ENCODE results near the gene HSF2BP.
"Not testable (repeated sequence)": the region's sequence is repeated elsewhere in the genome, so short reads cannot be mapped to it uniquely, and the experiment has no call there.

HSF2BP gene

GRCh38 chr21:43522495-43523131 is 136.7 kb downstream of the HSF2BP start:
- H3K79me2 ChIP-seq (ENCODE audit: control insufficient read depth, insufficient read depth, low read length, poor library complexity); H2BK5ac ChIP-seq (ENCODE audit: low read depth, low read length, poor library complexity); H3K4me3 ChIP-seq (ENCODE audit: low read depth, low read length); H4K8ac ChIP-seq (ENCODE audit: low read depth, low read length); H3K9me3 ChIP-seq (ENCODE audit: insufficient read depth, low read depth, low read length); H3K9ac ChIP-seq (ENCODE audit: low read length); H3K4me2 ChIP-seq (ENCODE audit: low read length); H2AFZ ChIP-seq (ENCODE audit: insufficient read depth, low read length, poor library complexity); H3K18ac ChIP-seq (ENCODE audit: low read length); H3K36me3 ChIP-seq (ENCODE audit: control insufficient read depth in 1 of 2, insufficient read depth in 2 of 2, low read length in 2 of 2); H4K12ac ChIP-seq (ENCODE audit: low read depth, low read length); H3K27ac ChIP-seq (ENCODE audit: low read depth, low read length); H2BK120ac ChIP-seq (ENCODE audit: insufficient read depth, low read length, poor library complexity); H4K91ac ChIP-seq (ENCODE audit: low read depth, low read length); H2AK5ac ChIP-seq (ENCODE audit: low read length); H2BK12ac ChIP-seq (ENCODE audit: low read length); H3K27me3 ChIP-seq (ENCODE audit: insufficient read depth, low read length); H3K4ac ChIP-seq (ENCODE audit: low read depth, low read length); H3K4me1 ChIP-seq (ENCODE audit: control insufficient read depth in 1 of 2, insufficient read depth in 2 of 2, low read length in 2 of 2); H3K14ac ChIP-seq (ENCODE audit: low read length); DNase-seq; H3K23ac ChIP-seq (ENCODE audit: low read length); H3K79me1 ChIP-seq (ENCODE audit: low read length): not testable (repeated sequence)
- WGBS (ENCODE audit: extremely low coverage, insufficient coverage, insufficient read length), result no CpG with 5 or more reads among the region's 8 CpGs

DNA sequence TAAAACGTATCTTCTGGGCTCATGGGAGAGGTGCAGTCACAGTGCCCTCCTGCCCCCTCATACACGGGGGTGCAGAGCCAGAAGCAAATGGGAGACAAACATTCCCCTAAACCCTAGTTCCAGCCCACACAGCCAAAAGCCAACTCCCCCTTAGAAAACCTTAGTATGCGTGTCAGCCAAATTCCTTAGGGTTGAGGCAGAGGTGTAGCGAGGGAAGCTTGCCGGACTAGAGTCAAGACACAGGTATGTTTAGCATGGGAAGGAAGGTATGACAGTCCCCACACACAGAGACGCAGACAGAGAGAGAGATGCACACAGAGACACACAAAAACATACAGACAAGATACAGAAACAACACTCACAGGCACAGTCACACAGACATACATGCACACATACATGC is 141.6 kb downstream of the HSF2BP start:
- not testable (repeated sequence) for H3K4me2 ChIP-seq (ENCODE audit: low read length); H3K23ac ChIP-seq (ENCODE audit: low read length); H3K18ac ChIP-seq (ENCODE audit: low read length); H3K9ac ChIP-seq (ENCODE audit: low read length); H3K36me3 ChIP-seq (ENCODE audit: control insufficient read depth in 1 of 2, insufficient read depth in 2 of 2, low read length in 2 of 2); H2AFZ ChIP-seq (ENCODE audit: insufficient read depth, low read length, poor library complexity); H3K14ac ChIP-seq (ENCODE audit: low read length); H3K79me2 ChIP-seq (ENCODE audit: control insufficient read depth, insufficient read depth, low read length, poor library complexity); H3K9me3 ChIP-seq (ENCODE audit: insufficient read depth, low read depth, low read length); H3K79me1 ChIP-seq (ENCODE audit: low read length); H4K12ac ChIP-seq (ENCODE audit: low read depth, low read length); DNase-seq; H3K4me3 ChIP-seq (ENCODE audit: low read depth, low read length); H2BK5ac ChIP-seq (ENCODE audit: low read depth, low read length, poor library complexity); H2BK120ac ChIP-seq (ENCODE audit: insufficient read depth, low read length, poor library complexity); H3K27me3 ChIP-seq (ENCODE audit: insufficient read depth, low read length); H3K4me1 ChIP-seq (ENCODE audit: control insufficient read depth in 1 of 2, insufficient read depth in 2 of 2, low read length in 2 of 2); H4K91ac ChIP-seq (ENCODE audit: low read depth, low read length); H3K27ac ChIP-seq (ENCODE audit: low read depth, low read length); H4K8ac ChIP-seq (ENCODE audit: low read depth, low read length); H2AK5ac ChIP-seq (ENCODE audit: low read length); H3K4ac ChIP-seq (ENCODE audit: low read depth, low read length); H2BK12ac ChIP-seq (ENCODE audit: low read length)
- WGBS (ENCODE audit: extremely low coverage, insufficient coverage, insufficient read length), result no CpG with 5 or more reads among the region's 6 CpGs

DNA sequence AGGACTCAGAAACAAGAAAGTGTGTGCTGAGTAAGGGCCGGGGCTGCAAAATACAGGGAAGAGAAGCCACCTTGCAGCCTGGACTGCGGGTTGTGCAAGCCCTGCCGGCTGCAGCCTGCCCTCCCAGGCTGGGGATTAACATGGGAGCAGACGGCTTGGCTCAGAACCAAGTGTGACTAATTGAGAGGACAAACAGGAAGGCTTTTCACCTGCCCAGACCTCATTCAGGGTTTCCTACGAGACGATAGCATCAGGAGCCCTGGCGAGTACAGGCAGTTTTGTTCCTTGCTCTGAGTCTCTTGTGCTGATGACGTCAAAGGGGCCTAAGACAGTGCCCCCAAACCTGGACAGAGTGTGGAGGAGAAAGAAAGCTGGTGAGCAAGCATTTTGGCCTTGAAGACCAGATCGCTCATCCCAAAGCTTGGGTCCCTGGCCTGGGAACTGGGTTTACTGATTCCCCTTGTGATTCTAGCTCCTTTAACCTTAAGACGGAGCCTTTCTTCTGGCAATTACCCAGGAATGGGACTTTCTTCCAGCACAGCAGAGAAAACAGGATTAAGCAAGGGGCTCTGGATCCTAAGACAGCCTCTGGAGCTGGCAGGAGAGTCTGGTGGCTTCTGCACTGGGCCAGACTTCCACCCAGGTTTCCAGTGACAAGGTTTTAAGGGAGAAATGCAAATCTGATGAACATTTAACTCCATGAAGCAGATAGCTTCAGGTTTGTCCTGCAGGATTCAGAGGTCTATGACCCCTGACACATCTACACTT is 142.2 kb downstream of the HSF2BP start:
- not testable (repeated sequence) for H3K9ac ChIP-seq (ENCODE audit: low read length); H3K27ac ChIP-seq (ENCODE audit: low read depth, low read length); H3K27me3 ChIP-seq (ENCODE audit: insufficient read depth, low read length); H3K4me1 ChIP-seq (ENCODE audit: control insufficient read depth in 1 of 2, insufficient read depth in 2 of 2, low read length in 2 of 2); DNase-seq; H3K18ac ChIP-seq (ENCODE audit: low read length); H3K36me3 ChIP-seq (ENCODE audit: control insufficient read depth in 1 of 2, insufficient read depth in 2 of 2, low read length in 2 of 2); H2BK5ac ChIP-seq (ENCODE audit: low read depth, low read length, poor library complexity); H3K4me3 ChIP-seq (ENCODE audit: low read depth, low read length); H3K79me2 ChIP-seq (ENCODE audit: control insufficient read depth, insufficient read depth, low read length, poor library complexity); H3K14ac ChIP-seq (ENCODE audit: low read length); H2BK12ac ChIP-seq (ENCODE audit: low read length); H3K4me2 ChIP-seq (ENCODE audit: low read length); H2AFZ ChIP-seq (ENCODE audit: insufficient read depth, low read length, poor library complexity); H3K4ac ChIP-seq (ENCODE audit: low read depth, low read length); H2BK120ac ChIP-seq (ENCODE audit: insufficient read depth, low read length, poor library complexity); H3K23ac ChIP-seq (ENCODE audit: low read length); H3K79me1 ChIP-seq (ENCODE audit: low read length); H3K9me3 ChIP-seq (ENCODE audit: insufficient read depth, low read depth, low read length); H4K91ac ChIP-seq (ENCODE audit: low read depth, low read length); H2AK5ac ChIP-seq (ENCODE audit: low read length); H4K8ac ChIP-seq (ENCODE audit: low read depth, low read length); H4K12ac ChIP-seq (ENCODE audit: low read depth, low read length)
- no CpG with 5 or more reads among the region's 10 CpGs for WGBS (ENCODE audit: extremely low coverage, insufficient coverage, insufficient read length)

- not testable (repeated sequence) for H3K79me2 ChIP-seq (ENCODE audit: control insufficient read depth, insufficient read depth, low read length, poor library complexity); DNase-seq; H2AK5ac ChIP-seq (ENCODE audit: low read length); H4K12ac ChIP-seq (ENCODE audit: low read depth, low read length); H3K23ac ChIP-seq (ENCODE audit: low read length); H3K36me3 ChIP-seq (ENCODE audit: control insufficient read depth in 1 of 2, insufficient read depth in 2 of 2, low read length in 2 of 2); H4K8ac ChIP-seq (ENCODE audit: low read depth, low read length); H3K9ac ChIP-seq (ENCODE audit: low read length); H2BK5ac ChIP-seq (ENCODE audit: low read depth, low read length, poor library complexity); H2BK120ac ChIP-seq (ENCODE audit: insufficient read depth, low read length, poor library complexity); H3K27me3 ChIP-seq (ENCODE audit: insufficient read depth, low read length); H3K27ac ChIP-seq (ENCODE audit: low read depth, low read length); H3K18ac ChIP-seq (ENCODE audit: low read length); H3K4me2 ChIP-seq (ENCODE audit: low read length); H3K14ac ChIP-seq (ENCODE audit: low read length); H3K4ac ChIP-seq (ENCODE audit: low read depth, low read length); H3K9me3 ChIP-seq (ENCODE audit: insufficient read depth, low read depth, low read length); H3K4me3 ChIP-seq (ENCODE audit: low read depth, low read length); H3K4me1 ChIP-seq (ENCODE audit: control insufficient read depth in 1 of 2, insufficient read depth in 2 of 2, low read length in 2 of 2); H2AFZ ChIP-seq (ENCODE audit: insufficient read depth, low read length, poor library complexity); H4K91ac ChIP-seq (ENCODE audit: low read depth, low read length); H2BK12ac ChIP-seq (ENCODE audit: low read length); H3K79me1 ChIP-seq (ENCODE audit: low read length)
- WGBS (ENCODE audit: extremely low coverage, insufficient coverage, insufficient read length), result no CpG with 5 or more reads among the region's 4 CpGs
Measured at GRCh38 chr21:43516295-43516847, 142.9 kb downstream of the HSF2BP start.
